GM19239 (cell line): Measurements from ENCODE around the gene SYNC.
"Not testable (repeated sequence)": the region's sequence is repeated elsewhere in the genome, so short reads cannot be mapped to it uniquely, and the experiment has no call there.

Experiments
- DNase-seq: peaks from one replicate; pipeline ENCODE4 v3.0.0; 2011; ENCODE audit warnings: low spot score; ENCODE audit not compliant: insufficient read length
- FAIRE-seq: peaks from 2 replicates; lab custom pipeline; 2011; peaks lifted over from hg19 to GRCh38; lab: Jason Lieb, UNC

SYNC gene

DNA sequence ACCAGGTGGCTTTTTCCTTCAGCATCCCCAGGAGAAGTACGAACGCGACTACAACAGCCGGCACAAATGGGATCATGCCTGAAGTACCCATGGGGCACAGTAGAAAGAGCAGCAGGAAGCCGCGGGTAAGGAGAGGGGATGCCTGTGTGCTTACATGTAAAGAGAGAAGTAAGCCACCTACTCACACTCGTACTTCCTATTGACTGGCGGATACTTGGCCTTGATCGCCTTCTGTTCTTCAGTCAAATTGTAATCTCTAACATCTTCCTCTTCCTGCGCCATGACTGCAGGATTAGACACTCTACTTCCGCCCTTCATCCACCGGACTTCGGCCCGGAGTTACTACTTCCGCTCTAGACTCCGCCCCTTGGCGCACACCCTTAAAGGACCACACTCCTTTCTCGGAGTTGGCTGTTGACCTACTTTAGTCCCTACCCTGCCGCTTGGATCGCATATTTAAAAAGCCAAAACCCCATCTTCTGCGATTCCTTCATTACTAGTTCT is 52.3 kb downstream of the SYNC start, which contains the start of gene ZBTB8OS:
Gene ZBTB8OS, minus strand, starts transcription at position 303 of the 504 bp plus-strand sequence. Its CDS starts 21 bp downstream, at position 282.
- DNase-seq (peak; percentile 69), FAIRE-seq (peak; percentile 95)

DNA sequence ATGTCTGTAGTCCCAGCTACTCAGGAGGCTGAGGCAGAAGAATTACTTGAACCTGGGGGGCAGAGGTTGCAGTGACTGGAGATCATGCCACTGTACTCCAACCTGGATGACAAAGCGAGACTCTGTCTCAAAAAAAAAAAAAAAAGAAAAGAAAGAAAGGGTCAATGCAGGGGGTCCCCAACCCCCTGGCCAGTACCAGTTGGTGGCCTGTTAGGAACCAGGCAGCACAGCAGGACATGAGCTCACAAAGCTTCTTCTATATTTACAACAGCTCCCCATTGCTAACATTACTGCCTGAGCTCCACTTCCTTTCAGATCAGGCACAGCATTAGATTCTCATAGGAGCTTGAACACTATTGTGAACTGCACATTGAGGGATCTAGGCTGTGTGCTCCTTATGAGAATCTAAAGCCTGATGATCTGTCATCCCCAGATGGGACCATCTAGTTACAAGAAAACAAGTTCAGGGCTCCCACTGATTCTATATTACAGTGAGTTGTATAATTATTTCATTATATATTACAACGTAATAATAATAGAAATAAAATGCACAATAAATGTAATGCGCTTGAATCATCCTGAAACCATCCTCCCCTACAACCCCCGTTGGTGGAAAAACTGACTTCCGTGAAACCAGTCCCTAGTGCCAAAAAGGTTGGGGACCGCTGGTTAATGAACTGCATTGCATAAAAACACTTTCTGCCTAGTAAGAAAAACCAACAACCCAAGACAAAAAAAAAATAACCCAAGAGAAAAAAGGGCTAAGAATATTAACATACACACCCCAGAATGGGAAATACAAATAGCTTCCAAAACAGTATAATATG is 55.0 kb downstream of the SYNC start:
- DNase-seq = no peak
- FAIRE-seq = no peak

- DNase-seq = no peak
- no peak for FAIRE-seq
These were observed 58.1 kb downstream of the SYNC start for GRCh38 chr1:32644426-32644825.

DNA sequence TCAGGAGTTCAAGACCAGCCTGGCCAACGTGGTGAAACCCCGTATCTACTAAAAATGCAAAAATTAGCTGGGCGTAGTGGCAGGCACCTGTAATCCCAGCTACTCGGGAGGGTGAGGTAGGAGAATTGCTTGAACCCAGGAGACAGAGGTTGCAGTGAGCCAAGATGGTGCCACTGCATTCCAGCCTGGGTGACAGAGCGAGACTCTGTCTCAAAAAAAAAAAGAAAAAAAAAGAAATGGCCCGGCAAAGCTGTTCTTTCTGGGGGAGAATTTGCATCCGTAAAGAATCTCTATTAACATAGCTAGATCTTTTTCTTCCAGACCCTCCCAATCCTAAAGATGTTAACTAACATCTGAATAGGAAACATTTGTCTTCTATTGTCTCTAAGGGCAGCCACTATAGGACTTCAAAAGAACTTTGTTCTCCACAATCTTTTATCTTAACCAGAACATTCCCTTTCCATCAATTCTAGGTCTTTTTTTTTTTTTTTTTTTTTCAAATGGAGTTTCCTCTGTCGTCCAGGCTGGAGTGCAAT is 60.2 kb downstream of the SYNC start:
- not testable (repeated sequence) for DNase-seq, FAIRE-seq

DNA sequence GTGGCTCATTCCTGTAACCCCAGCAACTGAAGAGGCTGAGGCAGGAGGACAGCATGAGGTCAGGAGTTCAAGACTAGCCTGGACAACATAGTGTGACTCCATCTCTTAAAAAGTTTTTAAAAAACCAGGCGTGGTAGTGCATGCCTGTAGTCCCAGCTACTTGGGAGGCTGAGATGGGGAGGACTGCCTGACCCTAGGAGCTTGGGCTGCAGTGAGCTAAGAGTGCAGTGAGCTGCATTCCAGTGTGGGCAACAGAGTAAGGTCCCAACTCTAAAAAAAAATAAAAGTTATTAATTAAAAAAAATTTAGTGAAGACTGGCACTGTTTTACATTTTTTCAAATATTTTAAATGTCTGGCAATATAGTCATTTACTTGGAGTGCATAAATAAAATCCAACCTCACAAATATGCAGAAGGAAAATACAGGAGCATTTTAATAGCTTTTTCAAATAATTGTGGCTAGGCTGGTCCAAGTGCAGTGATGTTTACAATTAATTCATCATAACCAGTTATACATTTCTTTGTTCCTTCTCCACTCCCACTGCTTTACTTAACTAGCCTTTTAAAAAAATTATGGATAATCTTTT is 63.0 kb downstream of the SYNC start:
- FAIRE-seq = no peak
- no peak for DNase-seq

DNA sequence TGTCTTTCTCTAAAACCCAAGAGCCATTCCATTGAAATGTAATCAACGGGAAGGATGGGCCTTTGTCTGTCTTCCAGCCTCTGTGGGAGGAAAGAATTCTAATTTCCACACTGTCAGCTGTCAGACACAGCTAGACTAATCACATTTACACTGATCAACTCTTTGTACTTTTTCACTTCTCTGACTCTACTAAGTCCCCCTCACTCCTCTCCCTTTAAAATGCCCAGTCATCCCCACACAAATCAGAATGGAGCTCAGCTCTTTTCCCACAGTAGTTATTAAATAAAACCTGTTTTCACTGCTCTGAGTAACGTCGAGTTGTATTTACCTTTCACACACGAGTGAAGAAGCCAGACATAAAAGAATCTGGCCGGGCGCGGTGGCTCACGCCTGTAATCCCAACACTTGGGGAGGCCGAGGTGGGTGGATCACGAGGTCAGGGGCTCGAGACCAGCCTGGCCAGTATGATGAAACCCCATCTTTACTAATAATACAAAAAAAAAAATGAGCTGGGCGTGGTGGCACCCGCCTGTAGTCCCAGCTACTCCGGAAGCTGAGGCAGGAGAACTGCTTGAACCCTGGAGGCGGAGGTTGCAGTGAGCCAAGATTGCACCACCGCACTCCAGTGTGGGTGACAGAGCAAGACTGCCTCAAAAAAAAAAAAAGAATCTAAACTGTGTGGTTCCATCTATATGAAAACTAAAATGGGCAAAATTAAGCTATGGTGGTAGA is 65.5 kb downstream of the SYNC start:
- FAIRE-seq = no peak
- DNase-seq = no peak

GRCh38 chr1:32635508-32636277 is 66.9 kb downstream of the SYNC start:
- no peak for DNase-seq
- no peak for FAIRE-seq

- FAIRE-seq = no peak
- no peak for DNase-seq
These were observed 69.7 kb downstream of the SYNC start for GRCh38 chr1:32632829-32633228.

DNA sequence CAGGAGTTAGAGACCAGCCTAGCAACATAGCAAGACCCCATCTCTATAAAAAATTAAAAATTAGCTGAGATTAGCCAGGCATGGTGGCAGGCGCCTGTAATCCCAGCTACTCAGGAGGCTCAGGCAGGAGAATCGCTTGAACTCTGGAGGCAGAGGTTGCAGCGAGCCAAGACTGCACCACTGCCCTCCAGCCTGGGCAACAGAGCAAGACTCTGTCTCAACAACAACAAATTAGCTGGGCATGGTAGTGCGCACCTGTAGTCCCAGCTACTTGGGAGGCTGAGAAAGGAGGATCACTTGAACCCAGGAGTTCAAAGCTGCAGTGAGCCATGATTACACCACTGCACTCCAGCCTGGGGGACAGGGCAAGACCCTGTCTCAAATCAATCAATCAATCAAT is 72.4 kb downstream of the SYNC start:
- not testable (repeated sequence) for DNase-seq, FAIRE-seq
